GM23338 (cell line): ENCODE data around the gene FAM168B.

ENCODE experiments used
- EZH2 ChIP-seq: fragments of 200-600 bp; sonication (generic); IDR thresholded peaks from one replicate; pipeline ENCODE4 v1.8.0; 2017; ENCODE audit warnings: antibody characterized with exemption, mild to moderate bottlenecking, low read depth; ENCODE audit not compliant: unreplicated experiment
- TF ChIP-seq, protein P1 (sequence below), 2 experiments: fragments of 200-600 bp in 1 of 2; sonication (generic) in 1 of 2; conservative IDR thresholded peaks; 2 replicates each; pipeline versions ENCODE4 v1.5.1 to v1.6.1; 2016 to 2017; ENCODE audit warnings: antibody characterized with exemption in 2 of 2, low read depth in 2 of 2, mild to moderate bottlenecking in 2 of 2, moderate library complexity in 1 of 2

DNA sequence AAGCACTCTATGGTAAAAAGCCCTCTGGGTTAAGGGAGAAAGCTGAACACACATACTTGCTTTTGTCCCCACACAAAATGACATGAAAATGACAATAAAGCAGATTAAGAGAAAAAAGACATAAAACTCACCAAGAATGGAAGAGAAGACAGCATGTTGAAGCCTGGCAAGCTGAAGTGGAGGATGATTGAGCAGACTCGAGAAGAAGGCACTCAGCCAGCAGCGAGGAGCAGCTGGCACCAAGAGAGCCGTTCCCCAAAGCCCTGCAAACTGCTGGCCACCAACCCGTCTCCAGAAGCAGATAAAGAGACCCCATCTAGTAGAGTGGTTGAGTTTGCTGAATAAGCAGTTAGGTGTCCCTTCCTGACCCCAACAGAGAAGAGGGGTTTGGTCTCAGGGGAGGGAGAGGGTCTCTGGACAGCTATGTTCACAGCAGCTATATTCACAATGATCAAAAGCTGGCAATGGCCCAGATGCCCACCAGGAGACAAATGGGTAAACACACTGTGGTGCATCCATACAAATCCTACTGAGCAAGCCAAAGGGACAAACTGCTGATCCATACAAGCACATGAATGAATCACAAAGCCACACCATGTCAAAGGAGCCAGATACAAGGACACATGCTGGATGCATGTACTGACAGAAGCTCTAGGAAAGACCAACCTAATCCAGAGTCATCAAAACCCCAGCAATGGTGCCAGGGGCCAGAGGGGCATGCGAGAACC, 36.9 kb downstream of the FAM168B start:
- TF ChIP-seq EZH2, result no peak
- TF ChIP-seq, protein P1, sequence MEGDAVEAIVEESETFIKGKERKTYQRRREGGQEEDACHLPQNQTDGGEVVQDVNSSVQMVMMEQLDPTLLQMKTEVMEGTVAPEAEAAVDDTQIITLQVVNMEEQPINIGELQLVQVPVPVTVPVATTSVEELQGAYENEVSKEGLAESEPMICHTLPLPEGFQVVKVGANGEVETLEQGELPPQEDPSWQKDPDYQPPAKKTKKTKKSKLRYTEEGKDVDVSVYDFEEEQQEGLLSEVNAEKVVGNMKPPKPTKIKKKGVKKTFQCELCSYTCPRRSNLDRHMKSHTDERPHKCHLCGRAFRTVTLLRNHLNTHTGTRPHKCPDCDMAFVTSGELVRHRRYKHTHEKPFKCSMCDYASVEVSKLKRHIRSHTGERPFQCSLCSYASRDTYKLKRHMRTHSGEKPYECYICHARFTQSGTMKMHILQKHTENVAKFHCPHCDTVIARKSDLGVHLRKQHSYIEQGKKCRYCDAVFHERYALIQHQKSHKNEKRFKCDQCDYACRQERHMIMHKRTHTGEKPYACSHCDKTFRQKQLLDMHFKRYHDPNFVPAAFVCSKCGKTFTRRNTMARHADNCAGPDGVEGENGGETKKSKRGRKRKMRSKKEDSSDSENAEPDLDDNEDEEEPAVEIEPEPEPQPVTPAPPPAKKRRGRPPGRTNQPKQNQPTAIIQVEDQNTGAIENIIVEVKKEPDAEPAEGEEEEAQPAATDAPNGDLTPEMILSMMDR (conservative IDR thresholded peaks at IDR 0.05; ENCODE audit: low read depth in 2 of 2), result no peak
